Keratinocyte (primary cell): ENCODE measurements around the gene ZDHHC12. TPM values are rescaled to one million over a fixed set of nuclear protein-coding genes. Genes with fewer than 3 reads are reported as not detected.

Experiments
- DNase-seq: peaks from one replicate; pipeline ENCODE4 v3.0.0-alpha.2; 2011; ENCODE audit warnings: low read depth, missing footprints, low spot score
- FAIRE-seq: peaks from 2 replicates; lab custom pipeline; 2011; peaks lifted over from hg19 to GRCh38; lab: Jason Lieb, UNC
- H2AFZ ChIP-seq: 2 replicates; pipeline ENCODE4 v1.6.0; 2012; ENCODE audit warnings: low read length, control low read depth, inconsistent platforms; ENCODE audit not compliant: control insufficient read depth
- H3K27ac ChIP-seq: 2 replicates; pipeline ENCODE4 v1.5.1; 2011; ENCODE audit warnings: low read length; ENCODE audit not compliant: control insufficient read depth, insufficient read depth
- H3K27me3 ChIP-seq: 3 replicates; pipeline ENCODE4 v1.6.0; 2011; ENCODE audit warnings: low read length; ENCODE audit not compliant: control insufficient read depth, insufficient read depth; ENCODE audit errors: extremely low read depth
- H3K36me3 ChIP-seq, 2 experiments: 2 replicates in 1 of 2; 3 replicates in 1 of 2; pipeline ENCODE4 v1.5.1; 2011; ENCODE audit warnings: low read length in 2 of 2, mild to moderate bottlenecking in 1 of 2; ENCODE audit not compliant: control insufficient read depth in 2 of 2, insufficient read depth in 2 of 2; ENCODE audit errors: extremely low read depth in 1 of 2
- H3K4me1 ChIP-seq: 3 replicates; pipeline ENCODE4 v1.5.1; 2011; ENCODE audit warnings: low read length; ENCODE audit not compliant: control insufficient read depth, insufficient read depth; ENCODE audit errors: extremely low read depth
- H3K4me2 ChIP-seq: 3 replicates; pipeline ENCODE4 v1.6.0; 2011; ENCODE audit warnings: low read depth, low read length; ENCODE audit not compliant: control insufficient read depth, insufficient read depth; ENCODE audit errors: extremely low read depth
- H3K4me3 ChIP-seq, 3 experiments: fragments of 200-600 bp in 1 of 3; sonication (generic) in 1 of 3; 2 replicates in 2 of 3; 3 replicates in 1 of 3; pipeline ENCODE4 v1.5.1; 2011 to 2016; ENCODE audit warnings: low read length in 3 of 3, mild to moderate bottlenecking in 3 of 3, control low read depth in 2 of 3, inconsistent platforms in 1 of 3, low read depth in 1 of 3, mixed read lengths in 1 of 3, mixed run types in 1 of 3, moderate library complexity in 1 of 3; ENCODE audit not compliant: control insufficient read depth in 2 of 3, insufficient read depth in 2 of 3; ENCODE audit errors: extremely low read depth in 1 of 3
- H3K79me2 ChIP-seq: 2 replicates; pipeline ENCODE4 v1.6.0; 2012; ENCODE audit warnings: low read length; ENCODE audit not compliant: control insufficient read depth, insufficient read depth
- H3K9ac ChIP-seq: 3 replicates; pipeline ENCODE4 v1.6.0; 2011; ENCODE audit warnings: low read length; ENCODE audit not compliant: control insufficient read depth, insufficient read depth; ENCODE audit errors: extremely low read depth
- H3K9me1 ChIP-seq: 3 replicates; pipeline ENCODE4 v1.6.0; 2011; ENCODE audit warnings: low read length; ENCODE audit not compliant: control insufficient read depth, insufficient read depth; ENCODE audit errors: extremely low read depth
- H3K9me3 ChIP-seq: 2 replicates; pipeline ENCODE4 v1.5.1; 2012; ENCODE audit warnings: low read depth, low read length; ENCODE audit not compliant: control insufficient read depth
- H4K20me1 ChIP-seq: 3 replicates; pipeline ENCODE4 v1.6.0; 2011; ENCODE audit warnings: low read length; ENCODE audit not compliant: control insufficient read depth, insufficient read depth; ENCODE audit errors: extremely low read depth
- CTCF ChIP-seq, 3 experiments: IDR thresholded peaks in 1 of 3; conservative IDR thresholded peaks in 1 of 3; optimal IDR thresholded peaks in 1 of 3; 2 replicates in 2 of 3; 3 replicates in 1 of 3; pipeline versions ENCODE3 to v1.5.1; 2011; ENCODE audit warnings: low read length in 3 of 3, mild to moderate bottlenecking in 3 of 3, moderate library complexity in 2 of 3, control low read depth in 1 of 3, inconsistent platforms in 1 of 3; ENCODE audit not compliant: insufficient read depth in 2 of 3; ENCODE audit errors: extremely low read depth in 1 of 3
- EZH2 ChIP-seq: IDR thresholded peaks from one replicate; pipeline ENCODE4 v1.6.1; 2012; ENCODE audit warnings: inconsistent platforms, mild to moderate bottlenecking, low read length, moderate library complexity
- dilution Hi-C: fragments of 300-500 bp; cut with MboI; formaldehyde crosslinking; loops from one replicate; pipeline ENCODE4 v1.7.0; 2020; ENCODE audit warnings: low sequenced_read_pairs; ENCODE audit not compliant: extremely low pct_ligation_motif_present
- polyA plus RNA-seq, 5 experiments: library from polyadenylated mRNA; depleted of rRNA in 3 of 5; stranded (reverse) in 3 of 5; stranded (forward) in 1 of 5; unstranded in 1 of 5; fragments of >200 nt; gene quantifications; 1 replicate in 1 of 5; 2 replicates in 3 of 5; 3 replicates in 1 of 5; pipeline versions ENCODE4 v1.2.1 to v1.2.3, GENCODE V29; 2011 to 2012; ENCODE audit warnings: missing spikeins in 2 of 5, low read depth in 1 of 5, low replicate concordance in 1 of 5

The ZDHHC12 gene
- polyA plus RNA-seq, 1 donor (not counting 4 experiments of a cell fraction or from before 2014, with no cell fraction given) = 24.1 TPM

DNA sequence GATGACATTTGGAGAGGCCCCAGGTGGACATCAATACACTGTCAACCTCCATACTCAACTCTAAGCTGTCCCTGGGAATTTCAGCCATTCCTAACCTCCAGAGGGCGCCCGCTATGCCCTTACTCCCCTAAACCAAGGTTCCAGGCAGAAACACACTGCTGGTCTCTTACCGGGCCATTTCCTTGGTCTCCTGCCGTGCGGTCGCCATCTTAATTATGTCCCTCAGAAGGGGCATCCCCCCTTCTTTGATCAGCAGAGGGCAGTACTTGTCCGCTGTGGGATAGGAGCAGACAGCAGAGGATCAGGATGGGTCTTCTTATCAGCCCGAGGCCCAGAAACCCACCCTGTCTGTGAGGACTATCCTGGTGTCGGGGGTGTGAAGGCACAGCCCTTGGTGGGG, 9.3 kb upstream of the ZDHHC12 start:
- H3K9me3 ChIP-seq = no peaks in the 10 kb centered on the region
- no peaks in the 10 kb centered on the region for H3K9me1 ChIP-seq
- peak; percentile 87 for FAIRE-seq
- peaks cover 0 to 8% of the 10 kb centered on the region in 2 experiments for H3K36me3 ChIP-seq
- peak overlapping the region; percentile 79 for H2AFZ ChIP-seq
- dilution Hi-C loops = no loop called here
- no peak overlapping the region for H3K9ac ChIP-seq
- H3K4me3 ChIP-seq = peak overlapping the region in 1 of 3 experiments; percentile 26
- peak overlapping the region; percentile 44 for H3K4me2 ChIP-seq
- no peaks in the 10 kb centered on the region for H4K20me1 ChIP-seq
- H3K4me1 ChIP-seq = no peaks in the 10 kb centered on the region
- H3K27ac ChIP-seq = no peak overlapping the region
- TF ChIP-seq EZH2 = no peak
- TF ChIP-seq CTCF (optimal IDR thresholded peaks at IDR 0.05 in 1 of 3, IDR thresholded peaks at IDR 0.05 in 1 of 3, conservative IDR thresholded peaks at IDR 0.05 in 1 of 3; ENCODE audit: extremely low read depth in 1 of 3, insufficient read depth in 2 of 3, low read length in 3 of 3) = peak; percentile 80 to 89 (median 85)
- H3K79me2 ChIP-seq = no peaks in the 10 kb centered on the region
- no peaks in the 10 kb centered on the region for H3K27me3 ChIP-seq
- peak; percentile 48 for DNase-seq

DNA sequence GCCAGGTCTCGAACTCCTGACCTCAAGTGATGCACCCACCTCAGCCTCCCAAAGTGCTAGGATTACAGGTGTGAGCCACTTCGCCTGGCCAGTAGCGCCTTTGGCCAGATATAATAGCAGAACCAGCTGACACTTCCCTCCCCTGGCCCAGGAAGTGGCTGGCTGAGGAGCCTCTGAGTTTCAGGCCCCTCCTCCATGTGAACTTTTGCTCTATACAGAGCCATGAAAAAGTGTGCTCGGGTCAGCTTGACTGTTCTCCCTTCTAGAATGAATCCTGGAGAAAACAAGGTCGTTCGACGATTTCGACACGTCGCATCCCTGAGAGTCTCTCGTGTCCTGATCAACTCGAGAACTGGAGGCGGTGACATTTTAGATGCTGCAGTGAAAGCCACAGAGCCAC, 8.6 kb upstream of the ZDHHC12 start:
- dilution Hi-C loops = no loop called here
- Histone ChIP-seq H3K36me3 (peaks cover 0 to 8% of the 10 kb centered on the region in 2 experiments), H3K9me3 (no peaks in the 10 kb centered on the region)

More for the DNA sequence above, 8.6 kb upstream of the ZDHHC12 start:
- H3K9me1 ChIP-seq = no peaks in the 10 kb centered on the region
- H3K4me3 ChIP-seq = no peak overlapping the region
- H3K4me1 ChIP-seq = no peaks in the 10 kb centered on the region
- H3K79me2 ChIP-seq = no peaks in the 10 kb centered on the region
- FAIRE-seq (no peak), DNase-seq (no peak)
- no peak overlapping the region for H3K4me2 ChIP-seq
- H3K27me3 ChIP-seq = no peaks in the 10 kb centered on the region
- TF ChIP-seq EZH2 (no peak), CTCF (optimal IDR thresholded peaks at IDR 0.05 in 1 of 3, IDR thresholded peaks at IDR 0.05 in 1 of 3, conservative IDR thresholded peaks at IDR 0.05 in 1 of 3; ENCODE audit: extremely low read depth in 1 of 3, insufficient read depth in 2 of 3, low read length in 3 of 3) (no peak)
- H2AFZ ChIP-seq = no peak overlapping the region
- H3K9ac ChIP-seq = no peak overlapping the region
- no peaks in the 10 kb centered on the region for H4K20me1 ChIP-seq
- no peak overlapping the region for H3K27ac ChIP-seq
